Stimulated activated naive CD8-positive, alpha-beta T cell treated with anti-CD3 and anti-CD28 coated beads, Interleukin-15, Interleukin-2, amounts not matched to agents 100 U/mL and 50 U/mL, for 24 hours (primary cell): ENCODE measurements around the gene DNAJC5.

Experiments used
- ATAC-seq: fragments of 150-1000 bp; cut with Tn5 transposase; one replicate; pipeline ENCODE4 v1.10.0; 2021
- DNase-seq: peaks from one replicate; pipeline ENCODE4 v3.0.0; 2021

The DNAJC5 gene

GRCh38 chr20:63980806-63981728, 86.1 kb downstream of the DNAJC5 start, which contains the start of gene PRPF6:
Gene PRPF6, plus strand, starts transcription at chr20:63981132. Its CDS starts 114 bp downstream, at chr20:63981246.
- peak; percentile 97 for DNase-seq
- peak; percentile 58 for ATAC-seq

- DNase-seq (no peak), ATAC-seq (no peak)
These were observed 88.0 kb downstream of the DNAJC5 start for GRCh38 chr20:63982937-63983336.
